Measurements from ENCODE around the gene LHX4. TPM values are rescaled to one million over a fixed set of nuclear protein-coding genes. Genes with fewer than 3 reads are reported as not detected.

The LHX4 gene
- total and polyA plus RNA-seq, 2 of the 8 experiments (the other 6 are each of a cell fraction or from before 2014, with no cell fraction given): 0.85 to 4.9 TPM

GRCh38 chr1:180294711-180295110, 64.6 kb downstream of the LHX4 start (continued):
- TF ChIP-seq, protein P1, sequence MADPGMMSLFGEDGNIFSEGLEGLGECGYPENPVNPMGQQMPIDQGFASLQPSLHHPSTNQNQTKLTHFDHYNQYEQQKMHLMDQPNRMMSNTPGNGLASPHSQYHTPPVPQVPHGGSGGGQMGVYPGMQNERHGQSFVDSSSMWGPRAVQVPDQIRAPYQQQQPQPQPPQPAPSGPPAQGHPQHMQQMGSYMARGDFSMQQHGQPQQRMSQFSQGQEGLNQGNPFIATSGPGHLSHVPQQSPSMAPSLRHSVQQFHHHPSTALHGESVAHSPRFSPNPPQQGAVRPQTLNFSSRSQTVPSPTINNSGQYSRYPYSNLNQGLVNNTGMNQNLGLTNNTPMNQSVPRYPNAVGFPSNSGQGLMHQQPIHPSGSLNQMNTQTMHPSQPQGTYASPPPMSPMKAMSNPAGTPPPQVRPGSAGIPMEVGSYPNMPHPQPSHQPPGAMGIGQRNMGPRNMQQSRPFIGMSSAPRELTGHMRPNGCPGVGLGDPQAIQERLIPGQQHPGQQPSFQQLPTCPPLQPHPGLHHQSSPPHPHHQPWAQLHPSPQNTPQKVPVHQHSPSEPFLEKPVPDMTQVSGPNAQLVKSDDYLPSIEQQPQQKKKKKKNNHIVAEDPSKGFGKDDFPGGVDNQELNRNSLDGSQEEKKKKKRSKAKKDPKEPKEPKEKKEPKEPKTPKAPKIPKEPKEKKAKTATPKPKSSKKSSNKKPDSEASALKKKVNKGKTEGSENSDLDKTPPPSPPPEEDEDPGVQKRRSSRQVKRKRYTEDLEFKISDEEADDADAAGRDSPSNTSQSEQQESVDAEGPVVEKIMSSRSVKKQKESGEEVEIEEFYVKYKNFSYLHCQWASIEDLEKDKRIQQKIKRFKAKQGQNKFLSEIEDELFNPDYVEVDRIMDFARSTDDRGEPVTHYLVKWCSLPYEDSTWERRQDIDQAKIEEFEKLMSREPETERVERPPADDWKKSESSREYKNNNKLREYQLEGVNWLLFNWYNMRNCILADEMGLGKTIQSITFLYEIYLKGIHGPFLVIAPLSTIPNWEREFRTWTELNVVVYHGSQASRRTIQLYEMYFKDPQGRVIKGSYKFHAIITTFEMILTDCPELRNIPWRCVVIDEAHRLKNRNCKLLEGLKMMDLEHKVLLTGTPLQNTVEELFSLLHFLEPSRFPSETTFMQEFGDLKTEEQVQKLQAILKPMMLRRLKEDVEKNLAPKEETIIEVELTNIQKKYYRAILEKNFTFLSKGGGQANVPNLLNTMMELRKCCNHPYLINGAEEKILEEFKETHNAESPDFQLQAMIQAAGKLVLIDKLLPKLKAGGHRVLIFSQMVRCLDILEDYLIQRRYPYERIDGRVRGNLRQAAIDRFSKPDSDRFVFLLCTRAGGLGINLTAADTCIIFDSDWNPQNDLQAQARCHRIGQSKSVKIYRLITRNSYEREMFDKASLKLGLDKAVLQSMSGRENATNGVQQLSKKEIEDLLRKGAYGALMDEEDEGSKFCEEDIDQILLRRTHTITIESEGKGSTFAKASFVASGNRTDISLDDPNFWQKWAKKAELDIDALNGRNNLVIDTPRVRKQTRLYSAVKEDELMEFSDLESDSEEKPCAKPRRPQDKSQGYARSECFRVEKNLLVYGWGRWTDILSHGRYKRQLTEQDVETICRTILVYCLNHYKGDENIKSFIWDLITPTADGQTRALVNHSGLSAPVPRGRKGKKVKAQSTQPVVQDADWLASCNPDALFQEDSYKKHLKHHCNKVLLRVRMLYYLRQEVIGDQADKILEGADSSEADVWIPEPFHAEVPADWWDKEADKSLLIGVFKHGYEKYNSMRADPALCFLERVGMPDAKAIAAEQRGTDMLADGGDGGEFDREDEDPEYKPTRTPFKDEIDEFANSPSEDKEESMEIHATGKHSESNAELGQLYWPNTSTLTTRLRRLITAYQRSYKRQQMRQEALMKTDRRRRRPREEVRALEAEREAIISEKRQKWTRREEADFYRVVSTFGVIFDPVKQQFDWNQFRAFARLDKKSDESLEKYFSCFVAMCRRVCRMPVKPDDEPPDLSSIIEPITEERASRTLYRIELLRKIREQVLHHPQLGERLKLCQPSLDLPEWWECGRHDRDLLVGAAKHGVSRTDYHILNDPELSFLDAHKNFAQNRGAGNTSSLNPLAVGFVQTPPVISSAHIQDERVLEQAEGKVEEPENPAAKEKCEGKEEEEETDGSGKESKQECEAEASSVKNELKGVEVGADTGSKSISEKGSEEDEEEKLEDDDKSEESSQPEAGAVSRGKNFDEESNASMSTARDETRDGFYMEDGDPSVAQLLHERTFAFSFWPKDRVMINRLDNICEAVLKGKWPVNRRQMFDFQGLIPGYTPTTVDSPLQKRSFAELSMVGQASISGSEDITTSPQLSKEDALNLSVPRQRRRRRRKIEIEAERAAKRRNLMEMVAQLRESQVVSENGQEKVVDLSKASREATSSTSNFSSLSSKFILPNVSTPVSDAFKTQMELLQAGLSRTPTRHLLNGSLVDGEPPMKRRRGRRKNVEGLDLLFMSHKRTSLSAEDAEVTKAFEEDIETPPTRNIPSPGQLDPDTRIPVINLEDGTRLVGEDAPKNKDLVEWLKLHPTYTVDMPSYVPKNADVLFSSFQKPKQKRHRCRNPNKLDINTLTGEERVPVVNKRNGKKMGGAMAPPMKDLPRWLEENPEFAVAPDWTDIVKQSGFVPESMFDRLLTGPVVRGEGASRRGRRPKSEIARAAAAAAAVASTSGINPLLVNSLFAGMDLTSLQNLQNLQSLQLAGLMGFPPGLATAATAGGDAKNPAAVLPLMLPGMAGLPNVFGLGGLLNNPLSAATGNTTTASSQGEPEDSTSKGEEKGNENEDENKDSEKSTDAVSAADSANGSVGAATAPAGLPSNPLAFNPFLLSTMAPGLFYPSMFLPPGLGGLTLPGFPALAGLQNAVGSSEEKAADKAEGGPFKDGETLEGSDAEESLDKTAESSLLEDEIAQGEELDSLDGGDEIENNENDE (IDR thresholded peaks at IDR 0.05; ENCODE audit: insufficient replicate concordance, low read length): no peak

Data from H1 (cell line).